Measurements from ENCODE around the gene C1orf167. TPM values are rescaled to one million over a fixed set of nuclear protein-coding genes. Genes with fewer than 3 reads are reported as not detected.

C1orf167 gene, protein sequence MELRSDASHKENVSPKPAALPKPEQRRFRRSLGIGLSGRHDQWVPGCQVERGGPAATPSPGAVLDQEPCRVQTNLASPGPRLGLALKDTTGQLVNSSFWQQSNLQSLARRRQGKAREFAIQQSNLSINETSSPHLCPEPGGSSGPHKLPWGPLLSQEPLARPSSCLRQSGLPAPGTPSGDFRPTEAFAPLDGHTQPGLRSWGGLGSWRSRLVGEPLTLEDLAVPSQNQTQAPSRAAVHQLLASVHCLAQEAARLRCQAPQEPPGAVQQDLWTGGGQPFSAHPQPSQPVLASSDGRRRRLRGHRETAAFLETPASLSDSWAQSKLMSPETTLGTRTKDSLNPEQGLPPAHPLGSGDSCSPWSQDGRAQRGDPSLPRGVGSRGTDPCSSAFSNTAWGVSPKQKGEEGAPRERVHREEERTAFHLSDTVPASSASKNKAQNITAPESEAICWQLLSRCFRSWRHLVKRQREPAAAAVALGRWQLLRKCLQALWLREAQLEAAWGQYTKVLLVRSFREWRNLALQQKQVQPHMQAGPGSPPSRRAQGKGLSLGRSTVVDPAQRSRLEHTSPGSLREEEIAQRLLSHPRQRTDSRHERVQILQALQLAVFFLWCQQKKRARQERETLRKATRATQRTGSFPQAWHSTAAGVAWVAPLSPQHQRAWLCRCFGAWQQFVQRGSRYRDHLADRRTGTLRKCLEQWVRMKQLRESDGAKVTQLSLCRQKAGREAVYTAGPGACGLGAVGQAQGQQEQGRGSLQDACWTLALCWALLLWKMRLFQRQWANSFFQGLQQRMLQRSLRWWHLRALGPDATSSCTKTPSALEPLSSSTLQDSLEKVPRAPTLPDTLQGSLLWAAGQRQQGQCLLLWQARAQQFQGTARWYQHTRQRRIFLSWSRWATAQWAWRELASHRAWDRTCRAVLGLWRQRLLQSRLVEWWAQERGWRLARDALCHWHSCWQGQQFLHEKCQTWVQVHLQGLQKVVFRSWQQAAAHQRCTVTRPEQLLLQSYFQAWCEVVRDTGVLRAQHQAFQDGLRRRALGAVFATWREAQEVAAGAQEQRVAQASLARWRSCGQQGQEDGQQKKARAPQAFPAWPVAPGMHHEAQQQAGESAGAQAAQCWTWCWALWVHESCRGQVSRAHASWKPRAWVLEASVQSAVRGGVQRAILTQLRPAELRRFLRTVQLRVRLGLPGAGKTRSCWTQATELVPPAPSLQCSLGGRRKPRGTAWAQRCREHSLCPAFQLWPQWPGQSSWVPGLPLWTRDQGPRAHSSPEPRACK (N-terminal part only)
- polyA plus RNA-seq (ENCODE audit: insufficient read length in 3 of 3): under 1 TPM in 2 of 3 donors, not detected in 1; 0.36 to 0.46 TPM

DNA sequence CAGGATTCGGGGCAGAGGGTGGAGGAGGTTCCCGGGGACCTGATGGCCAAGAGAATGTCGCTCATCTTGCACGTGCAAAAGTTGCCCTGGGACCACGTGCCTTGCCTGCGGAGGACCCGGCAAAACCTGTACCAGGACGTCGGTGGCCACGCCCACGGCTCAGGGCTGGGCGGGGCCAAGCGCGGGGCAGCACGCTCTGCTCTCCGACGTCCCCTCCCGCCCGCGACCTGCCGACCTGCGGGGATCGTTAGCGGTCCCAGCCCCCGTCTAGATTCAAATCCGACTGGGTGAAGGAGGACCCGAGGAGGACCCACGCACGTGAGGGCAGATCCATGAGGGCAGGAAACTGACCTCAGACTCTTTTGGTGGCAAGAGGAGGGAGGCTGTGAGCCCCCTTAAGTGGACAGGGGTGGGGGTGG lies at the start of gene C1orf167:
Gene C1orf167, plus strand, starts transcription at position 206 of the 419 bp plus-strand sequence. CDS start 2,208 bp downstream, outside the sequence.
- DNase-seq (ENCODE audit: low read depth in 3 of 3, low spot score in 2 of 3): no peak

DNA sequence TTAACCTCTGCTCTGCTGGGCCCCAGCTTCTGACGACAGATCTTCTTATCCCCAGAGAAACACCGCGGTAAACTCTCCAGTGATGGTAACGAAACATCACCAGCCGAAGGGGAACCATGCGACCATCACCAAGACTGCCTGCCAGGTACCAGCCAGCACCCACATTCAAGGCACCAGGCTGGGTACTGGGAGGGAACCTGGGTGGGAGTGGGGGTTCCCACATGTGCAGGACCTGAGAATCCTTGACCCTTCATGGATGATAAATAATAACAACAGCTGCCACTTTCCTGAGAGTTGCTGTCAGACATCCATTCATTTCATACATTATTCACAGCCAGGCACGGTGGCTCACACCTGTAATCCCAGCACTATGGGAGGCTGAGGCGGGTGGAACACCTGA lies 49.7 kb upstream of the C1orf167 start:
- no peak for DNase-seq (ENCODE audit: low read depth in 3 of 3, low spot score in 2 of 3)

DNA sequence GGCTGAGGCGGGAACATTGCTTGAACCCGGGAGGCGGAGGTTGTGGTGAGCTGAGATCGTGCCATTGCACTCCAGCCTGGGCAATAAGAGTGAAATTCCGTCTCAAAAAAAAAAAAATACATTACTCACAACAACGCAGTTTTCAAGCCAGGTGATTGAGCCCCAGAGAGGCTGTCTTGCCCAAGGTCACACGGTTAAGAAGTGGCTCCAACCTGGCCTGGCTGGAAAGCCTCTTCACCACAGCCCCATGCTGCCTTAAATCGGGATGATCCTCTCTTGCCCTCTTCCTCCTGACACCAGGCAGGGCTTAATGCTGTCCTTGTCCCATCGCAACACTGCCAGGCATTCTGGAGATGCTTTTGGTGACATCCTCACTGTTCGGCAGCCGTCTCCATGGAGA lies 48.9 kb upstream of the C1orf167 start:
- DNase-seq (ENCODE audit: low read depth in 3 of 3, low spot score in 2 of 3): no peak

DNA sequence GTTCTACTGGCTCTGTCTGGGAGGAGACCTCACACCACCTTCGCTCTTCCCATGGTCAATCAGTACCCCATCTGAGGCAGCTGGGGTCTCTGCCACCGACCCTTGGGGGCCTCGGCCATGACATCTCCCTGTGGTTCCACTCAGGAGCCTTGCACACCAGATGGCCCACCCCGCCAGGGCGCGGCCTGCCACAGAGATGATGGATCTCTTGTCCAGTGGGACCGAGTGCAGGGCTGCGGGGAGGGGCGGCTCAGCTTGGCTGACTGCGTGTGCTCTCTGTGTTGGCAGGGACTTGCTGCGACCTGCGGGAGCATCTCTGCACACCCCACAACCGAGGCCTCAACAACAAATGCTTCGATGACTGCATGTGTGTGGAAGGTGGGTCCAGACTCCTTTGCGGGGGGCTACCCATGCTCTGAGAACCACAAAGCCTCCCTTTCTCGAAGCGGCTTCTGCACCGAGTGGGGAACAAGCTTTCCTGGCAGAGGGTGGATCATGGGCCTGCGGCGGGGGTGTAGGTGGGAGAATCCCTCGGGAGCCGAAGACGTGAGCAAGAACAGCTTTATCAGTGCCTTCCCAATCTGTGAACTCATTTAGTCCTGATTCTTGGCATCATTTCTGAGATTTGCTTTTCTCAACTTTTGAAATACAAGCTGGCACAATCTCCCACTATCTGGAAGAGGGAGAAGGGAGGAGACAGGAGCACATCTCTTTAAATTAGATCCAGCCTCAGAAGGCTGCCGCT lies 47.0 kb upstream of the C1orf167 start:
- no peak for DNase-seq (ENCODE audit: low read depth in 3 of 3, low spot score in 2 of 3)

DNA sequence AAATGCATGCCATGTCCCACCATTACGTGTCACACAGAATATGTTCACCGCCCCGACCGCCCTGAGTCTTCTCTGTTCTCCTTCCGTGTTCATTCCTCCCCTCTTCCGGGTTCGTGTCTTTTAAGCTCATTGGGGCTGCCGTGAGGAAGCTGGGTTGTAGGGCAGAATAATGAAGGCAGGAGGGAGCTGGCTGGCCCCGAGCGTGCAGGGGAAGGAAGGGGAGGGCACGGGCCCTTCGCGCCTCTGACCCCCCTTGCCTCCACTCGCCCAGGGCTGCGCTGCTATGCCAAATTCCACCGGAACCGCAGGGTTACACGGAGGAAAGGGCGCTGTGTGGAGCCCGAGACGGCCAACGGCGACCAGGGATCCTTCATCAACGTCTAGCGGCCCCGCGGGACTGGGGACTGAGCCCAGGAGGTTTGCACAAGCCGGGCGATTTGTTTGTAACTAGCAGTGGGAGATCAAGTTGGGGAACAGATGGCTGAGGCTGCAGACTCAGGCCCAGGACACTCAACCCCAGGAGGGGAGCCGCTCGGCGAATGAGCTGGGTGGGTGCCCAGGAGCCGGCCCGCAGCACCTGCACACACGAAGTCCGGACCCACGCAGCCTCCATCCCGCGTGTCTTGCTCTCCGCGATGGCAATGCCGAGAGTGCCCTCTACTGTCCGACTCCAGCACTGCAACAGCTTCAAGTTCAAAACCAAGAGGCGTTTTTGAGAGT lies 42.5 kb upstream of the C1orf167 start:
- DNase-seq (ENCODE audit: low read depth in 3 of 3, low spot score in 2 of 3): no peak

DNA sequence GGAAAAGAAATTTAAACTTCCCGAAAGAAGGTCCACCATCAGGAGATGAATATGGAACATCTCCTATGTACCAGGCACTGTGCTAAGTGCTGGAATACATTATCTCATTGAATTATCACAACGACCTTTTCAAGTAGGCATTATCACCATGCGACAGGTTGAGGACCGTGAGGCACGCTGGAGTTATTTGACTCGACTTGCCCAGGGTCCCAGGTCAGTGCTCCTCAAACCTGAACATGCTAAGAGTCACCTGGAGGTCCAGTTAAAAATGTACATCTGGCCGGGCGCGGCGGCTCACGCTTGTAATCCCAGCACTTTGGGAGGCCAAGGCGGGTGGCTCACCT lies 42.0 kb upstream of the C1orf167 start:
- no peak for DNase-seq (ENCODE audit: low read depth in 3 of 3, low spot score in 2 of 3)

DNA sequence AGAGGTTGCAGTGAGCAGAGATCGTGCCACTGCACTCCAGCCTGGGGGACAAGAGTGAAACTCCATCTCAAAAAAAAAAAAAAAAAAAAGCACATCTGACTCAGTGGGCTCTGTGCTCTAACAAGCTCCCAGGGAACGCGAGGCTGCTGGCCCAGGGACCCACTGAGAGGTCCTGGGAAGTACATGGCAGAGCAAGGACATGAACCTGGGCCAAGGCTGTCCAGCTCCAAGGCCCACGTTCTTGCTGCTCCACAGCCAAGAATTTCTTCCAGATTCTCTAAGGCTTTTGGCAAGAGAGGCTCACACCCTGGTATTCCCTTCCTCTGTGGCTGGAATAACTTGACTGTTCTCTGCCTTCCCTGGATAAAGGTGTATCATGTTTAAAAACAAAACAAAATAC lies 41.5 kb upstream of the C1orf167 start:
- DNase-seq (ENCODE audit: low read depth in 3 of 3, low spot score in 2 of 3): no peak

DNA sequence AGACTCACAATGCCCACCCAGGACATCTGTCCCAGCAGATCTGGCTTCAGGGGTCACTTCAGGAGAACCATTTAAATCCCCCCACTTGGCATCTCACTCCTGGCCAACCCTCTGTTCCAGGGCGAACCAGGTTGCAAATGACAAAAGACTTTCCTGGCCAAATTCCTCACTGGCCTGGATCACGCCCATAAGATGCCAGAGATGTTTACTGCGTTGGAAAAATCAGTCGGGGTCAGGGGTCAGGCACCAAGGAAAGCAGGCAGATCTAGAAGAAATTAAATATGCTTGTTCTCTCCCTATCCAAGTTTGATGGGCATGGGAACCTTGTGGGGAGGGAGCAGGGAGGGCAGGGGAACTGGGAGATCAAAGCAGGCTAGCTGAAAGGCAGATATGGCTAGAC lies 40.7 kb upstream of the C1orf167 start:
- DNase-seq (ENCODE audit: low read depth in 3 of 3, low spot score in 2 of 3): no peak

DNA sequence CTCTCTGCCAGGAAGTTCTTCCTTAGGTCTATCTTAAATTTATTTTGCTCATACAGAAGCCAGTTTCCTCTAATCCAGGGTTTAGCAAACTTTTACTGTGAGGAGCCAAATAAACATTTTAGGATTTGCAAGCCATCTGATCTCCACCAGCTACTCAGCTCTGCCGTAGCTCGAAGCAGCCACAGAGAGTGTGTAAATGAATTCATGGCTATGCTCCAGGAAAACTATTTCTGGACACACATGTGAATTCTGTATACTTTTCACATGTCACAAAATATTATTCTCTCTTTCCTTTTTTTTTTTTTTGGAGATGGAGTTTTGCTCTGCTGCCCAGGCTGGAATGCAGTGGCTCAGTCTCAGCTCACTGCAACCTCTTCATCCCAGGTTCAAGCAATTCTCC lies 39.5 kb upstream of the C1orf167 start:
- no peak for DNase-seq (ENCODE audit: low read depth in 3 of 3, low spot score in 2 of 3)

DNA sequence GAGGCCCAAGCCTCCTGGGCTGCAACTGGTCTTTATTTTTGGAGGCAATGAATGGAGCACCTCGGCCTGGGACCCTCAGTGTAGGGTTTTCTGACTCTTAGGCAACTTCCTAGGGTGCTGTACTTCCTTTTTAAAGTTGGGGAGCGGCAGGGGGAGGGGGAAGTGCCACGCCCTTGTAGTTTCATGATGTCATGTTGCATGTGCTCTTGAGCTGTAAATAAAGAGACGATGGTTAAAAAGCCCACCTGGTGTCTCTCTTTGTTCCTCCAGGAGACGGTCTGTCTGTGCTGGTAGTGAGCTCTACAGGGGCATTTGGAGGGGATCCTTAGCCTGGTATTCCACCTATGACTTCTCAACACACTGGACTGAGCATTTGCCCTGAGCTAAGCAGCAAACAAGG lies 36.4 kb upstream of the C1orf167 start:
- no peak for DNase-seq (ENCODE audit: low read depth in 3 of 3, low spot score in 2 of 3)

DNA sequence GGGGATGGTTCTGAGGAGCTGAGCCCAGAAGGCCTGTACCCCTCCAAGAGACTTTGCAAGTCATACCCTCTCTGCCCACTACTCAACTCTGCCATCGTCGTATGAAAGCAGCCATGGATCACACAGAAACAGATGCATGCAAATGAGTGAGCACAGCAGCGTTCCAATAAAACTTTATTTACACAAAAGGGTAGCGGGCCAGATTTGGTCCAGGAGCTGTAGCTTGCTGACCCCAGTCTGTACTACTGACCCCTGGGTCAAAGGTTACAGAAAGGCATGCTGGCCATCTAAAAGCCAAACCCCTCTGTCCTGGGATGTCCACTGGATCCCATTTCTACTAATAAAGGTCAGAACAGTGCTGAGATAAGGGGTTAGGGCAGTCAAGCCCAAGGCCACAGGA lies 34.9 kb upstream of the C1orf167 start:
- no peak for DNase-seq (ENCODE audit: low read depth in 3 of 3, low spot score in 2 of 3)

DNA sequence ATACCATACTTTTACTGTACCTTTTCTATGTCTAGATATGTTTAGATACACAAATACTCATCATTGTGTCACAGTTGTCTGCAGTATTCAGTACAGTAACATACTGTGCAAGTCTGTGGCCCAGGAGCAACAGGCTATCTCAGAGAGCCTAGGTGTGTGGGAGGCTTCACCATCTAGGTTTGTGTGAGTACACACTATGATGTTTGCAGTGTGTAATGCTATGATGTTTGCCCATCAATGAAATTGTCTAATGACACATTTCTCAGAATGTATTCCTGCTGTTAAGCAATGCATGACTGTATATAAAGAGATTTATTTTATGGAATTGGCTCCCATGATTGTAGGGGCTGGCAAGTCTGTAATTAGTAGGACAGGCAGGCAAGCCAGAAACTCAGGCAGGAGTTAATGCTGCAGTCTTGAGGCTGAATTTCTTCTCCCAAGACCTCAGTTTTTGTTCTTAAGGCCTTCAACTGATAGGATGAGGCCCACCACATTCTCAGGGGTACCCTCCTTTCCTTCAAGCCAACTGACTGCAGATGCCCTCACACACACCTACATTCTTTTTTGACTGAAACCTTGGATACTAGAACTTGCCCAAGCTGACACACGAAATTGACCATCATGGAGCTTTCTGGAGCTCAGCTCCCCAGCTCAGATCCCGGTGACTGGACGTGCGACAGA lies 33.7 kb upstream of the C1orf167 start:
- no peak for DNase-seq (ENCODE audit: low read depth in 3 of 3, low spot score in 2 of 3)

DNA sequence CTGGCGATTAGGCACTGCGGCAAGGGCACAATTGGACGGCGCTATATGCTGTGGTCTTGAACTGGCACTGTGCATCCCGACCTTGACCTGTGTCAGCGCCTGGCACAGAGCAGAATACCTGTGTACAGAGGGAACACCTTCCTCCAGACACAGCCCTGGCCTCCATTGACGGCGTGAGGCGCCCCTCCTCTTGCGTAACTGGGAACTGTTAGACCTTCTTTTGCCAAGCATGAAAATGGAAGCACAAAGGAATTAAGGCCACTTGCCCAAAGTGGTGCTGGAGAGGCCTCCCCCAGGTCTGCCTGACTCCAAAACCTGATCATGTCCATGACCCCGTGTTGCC lies 32.9 kb upstream of the C1orf167 start:
- DNase-seq (ENCODE audit: low read depth in 3 of 3, low spot score in 2 of 3): no peak

DNA sequence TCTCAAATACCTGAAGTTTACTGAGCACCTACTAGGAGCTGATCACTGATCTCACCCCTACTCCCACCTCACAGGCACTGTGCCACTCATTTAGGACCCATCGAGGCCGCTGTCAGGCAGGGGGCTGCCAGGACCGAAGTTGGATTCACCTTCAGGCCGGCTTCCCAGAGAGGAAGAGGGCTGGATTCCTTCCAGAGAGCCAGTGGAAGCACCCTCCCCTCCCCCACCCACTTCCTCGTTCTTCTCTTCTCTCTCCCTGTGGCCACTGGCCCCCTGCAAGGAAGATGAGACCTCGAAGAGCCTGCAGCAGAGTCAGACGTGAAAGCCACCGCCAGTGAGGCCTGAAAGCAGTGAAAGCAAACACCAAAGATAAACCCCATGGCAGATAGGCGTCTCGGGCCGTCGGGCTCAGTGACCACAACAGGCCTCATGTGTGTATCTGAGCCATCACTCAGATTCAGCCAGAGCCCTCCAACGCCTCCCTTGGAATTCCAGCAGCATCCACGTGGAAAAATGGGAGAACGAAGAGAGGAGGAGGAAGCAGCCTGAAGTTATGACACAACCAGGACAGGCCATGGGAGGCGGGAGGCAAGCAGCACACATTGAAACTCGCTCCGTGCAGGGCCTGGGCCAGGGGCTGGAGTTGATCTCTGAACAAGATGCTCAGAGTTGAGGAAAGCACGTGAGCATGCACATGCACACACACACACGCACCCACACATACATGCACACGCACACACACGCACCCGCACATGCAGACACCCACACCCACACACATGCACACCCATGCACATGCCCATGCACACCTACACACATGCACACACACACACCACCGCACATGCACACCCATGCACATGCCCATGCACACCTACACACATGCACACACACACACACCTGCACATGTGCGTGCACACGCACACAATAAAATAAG lies 32.2 kb upstream of the C1orf167 start:
- no peak for DNase-seq (ENCODE audit: low read depth in 3 of 3, low spot score in 2 of 3)

DNA sequence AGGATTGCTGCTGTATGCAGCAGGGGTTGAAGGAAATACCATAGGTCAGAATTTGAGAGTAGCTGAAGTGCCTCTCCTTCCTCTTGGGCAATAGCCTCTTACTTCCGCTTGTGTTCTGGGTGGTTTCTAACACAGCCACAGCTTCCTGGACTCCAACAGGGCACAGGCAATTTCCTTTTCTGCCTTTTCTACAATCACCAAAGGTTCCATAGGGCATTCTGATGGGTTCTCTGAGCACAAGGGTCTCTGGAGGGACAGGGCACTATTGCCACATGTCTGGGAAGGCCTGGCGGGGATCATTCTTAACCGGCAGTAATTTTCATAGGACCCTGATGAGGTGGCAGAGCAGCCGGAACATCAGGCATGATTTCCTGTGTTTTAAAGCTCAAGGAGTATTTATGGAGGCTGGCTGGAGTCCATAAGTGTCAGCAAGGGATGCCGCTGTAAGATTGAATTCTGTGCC lies 31.5 kb upstream of the C1orf167 start:
- DNase-seq (ENCODE audit: low read depth in 3 of 3, low spot score in 2 of 3): no peak

DNA sequence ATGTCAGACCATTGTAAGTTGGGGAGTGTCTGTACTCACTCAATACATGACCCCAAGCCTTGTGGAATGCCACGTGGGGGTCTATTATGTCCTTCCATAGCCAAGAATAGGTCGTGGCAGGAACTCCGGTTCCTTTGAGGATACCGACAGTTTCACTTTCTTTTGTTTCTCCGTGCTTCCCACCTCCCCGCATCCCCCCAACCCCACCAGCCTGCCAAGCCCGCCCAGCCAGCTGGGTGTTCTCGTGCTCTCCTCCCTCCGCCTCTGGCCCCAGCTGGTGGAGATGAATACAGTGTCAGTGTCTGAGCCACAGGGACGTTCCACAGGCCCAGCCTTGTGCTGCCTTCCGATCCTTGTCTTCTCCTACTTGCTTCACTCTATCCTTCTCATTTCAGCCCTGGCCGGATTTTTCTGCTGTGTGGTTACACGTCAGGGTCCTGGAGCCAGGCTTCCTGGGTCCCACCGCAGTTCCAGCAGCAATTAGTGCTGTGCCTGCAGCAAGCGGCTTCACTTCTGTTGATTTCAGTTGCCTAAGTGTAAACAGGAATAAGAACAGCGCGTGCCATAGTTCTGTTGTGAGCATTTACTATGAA lies 30.2 kb upstream of the C1orf167 start:
- DNase-seq (ENCODE audit: low read depth in 3 of 3, low spot score in 2 of 3): no peak

DNA sequence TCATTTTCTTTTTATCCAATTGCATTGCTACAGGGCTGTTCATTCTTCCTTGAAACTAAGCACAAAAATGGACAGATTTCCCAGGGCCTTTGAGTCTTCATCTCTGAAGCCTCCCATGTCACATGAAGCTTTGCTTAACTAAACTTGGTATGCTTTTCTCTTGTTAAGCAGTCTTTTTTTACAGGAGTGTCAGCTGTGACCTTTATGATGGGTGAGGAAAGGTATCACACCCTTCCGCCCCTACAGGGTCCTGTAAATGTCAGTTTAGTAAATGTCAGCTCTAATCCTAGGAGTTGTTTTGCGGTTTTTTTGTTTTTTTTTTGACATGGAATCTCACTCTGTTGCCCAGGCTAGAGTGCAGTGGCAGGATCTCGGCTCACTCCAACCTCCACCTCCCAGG lies 28.7 kb upstream of the C1orf167 start:
- no peak for DNase-seq (ENCODE audit: low read depth in 3 of 3, low spot score in 2 of 3)

DNA sequence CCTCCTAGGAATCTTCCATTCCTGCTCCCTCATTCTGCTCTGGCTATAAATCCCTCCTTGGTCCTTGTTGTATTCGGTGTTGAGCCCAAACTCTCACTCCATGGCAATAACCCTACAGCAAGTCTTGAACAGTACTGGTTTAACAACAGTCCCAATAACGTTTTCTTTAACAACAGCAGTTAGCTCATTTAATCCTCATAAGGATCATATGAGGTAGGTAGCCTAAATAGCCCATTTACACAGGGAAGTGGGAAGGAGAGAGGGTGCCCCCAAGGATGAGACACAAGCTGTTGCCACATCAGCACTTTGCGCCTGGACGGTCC lies 26.5 kb upstream of the C1orf167 start:
- no peak for DNase-seq (ENCODE audit: low read depth in 3 of 3, low spot score in 2 of 3)

Measured in right renal cortex interstitium (tissue), 3 donors.